ENCODE data around the gene FOXL2NB. TPM values are rescaled to one million over a fixed set of nuclear protein-coding genes. Genes with fewer than 3 reads are reported as not detected.

Gene FOXL2NB
- total RNA-seq, 1 donor from 2014 or later = not detected

DNA sequence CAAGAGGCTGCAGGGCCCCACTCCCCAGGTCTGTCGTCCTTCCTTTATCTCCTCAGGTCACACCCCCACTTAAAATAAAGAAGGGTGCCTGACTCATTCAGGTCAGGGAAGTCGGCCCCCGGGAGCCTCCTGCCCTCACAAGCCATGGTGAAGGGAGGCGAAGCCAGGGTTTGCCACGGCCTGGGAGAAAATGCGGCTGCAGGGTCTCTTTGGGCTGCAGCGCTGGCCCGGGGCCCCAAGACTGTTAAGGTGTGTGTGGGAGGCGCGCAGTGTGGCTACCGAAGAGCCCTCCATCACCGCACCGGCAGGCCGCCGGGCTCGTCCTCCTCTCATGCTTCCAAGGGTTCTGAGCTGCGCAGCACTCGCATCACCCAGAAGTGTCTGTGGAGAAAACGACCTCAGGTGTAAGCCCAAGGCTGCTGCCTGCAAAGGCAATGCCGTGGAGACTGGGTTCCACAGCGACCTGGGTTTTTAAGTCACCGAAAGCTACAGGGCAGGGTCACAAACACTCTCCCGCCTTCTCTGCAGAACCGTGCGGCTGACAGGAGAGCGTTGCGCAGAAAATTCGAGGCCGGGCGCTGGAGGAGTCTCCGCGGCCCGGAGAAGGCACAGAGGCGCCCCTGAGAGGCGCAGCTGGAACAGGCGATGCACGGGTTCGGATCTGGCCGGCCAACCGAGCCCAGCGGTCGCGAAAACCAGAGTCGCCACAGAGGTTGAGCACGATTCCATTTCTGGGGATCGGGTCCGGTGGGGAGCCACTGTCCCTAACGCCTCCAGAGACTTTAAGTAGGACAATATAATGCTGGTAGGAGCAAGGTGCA lies 8.8 kb upstream of the FOXL2NB start:
- no peaks in the 10 kb centered on the region for H3K36me3 ChIP-seq
- H3K27ac ChIP-seq = no peak overlapping the region
- no peak overlapping the region for H3K4me3 ChIP-seq
- peaks cover 41% of the 10 kb centered on the region for H3K4me1 ChIP-seq
- H3K27me3 ChIP-seq = peaks cover 79% of the 10 kb centered on the region
- H3K9me3 ChIP-seq = no peaks in the 10 kb centered on the region
- intact Hi-C loops (cut with DNase I) = no loop called here
- TF ChIP-seq, protein P1, sequence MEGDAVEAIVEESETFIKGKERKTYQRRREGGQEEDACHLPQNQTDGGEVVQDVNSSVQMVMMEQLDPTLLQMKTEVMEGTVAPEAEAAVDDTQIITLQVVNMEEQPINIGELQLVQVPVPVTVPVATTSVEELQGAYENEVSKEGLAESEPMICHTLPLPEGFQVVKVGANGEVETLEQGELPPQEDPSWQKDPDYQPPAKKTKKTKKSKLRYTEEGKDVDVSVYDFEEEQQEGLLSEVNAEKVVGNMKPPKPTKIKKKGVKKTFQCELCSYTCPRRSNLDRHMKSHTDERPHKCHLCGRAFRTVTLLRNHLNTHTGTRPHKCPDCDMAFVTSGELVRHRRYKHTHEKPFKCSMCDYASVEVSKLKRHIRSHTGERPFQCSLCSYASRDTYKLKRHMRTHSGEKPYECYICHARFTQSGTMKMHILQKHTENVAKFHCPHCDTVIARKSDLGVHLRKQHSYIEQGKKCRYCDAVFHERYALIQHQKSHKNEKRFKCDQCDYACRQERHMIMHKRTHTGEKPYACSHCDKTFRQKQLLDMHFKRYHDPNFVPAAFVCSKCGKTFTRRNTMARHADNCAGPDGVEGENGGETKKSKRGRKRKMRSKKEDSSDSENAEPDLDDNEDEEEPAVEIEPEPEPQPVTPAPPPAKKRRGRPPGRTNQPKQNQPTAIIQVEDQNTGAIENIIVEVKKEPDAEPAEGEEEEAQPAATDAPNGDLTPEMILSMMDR (IDR thresholded peaks at IDR 0.05) = no peak
- ATAC-seq = no peak
- DNase-seq = no peak

DNA sequence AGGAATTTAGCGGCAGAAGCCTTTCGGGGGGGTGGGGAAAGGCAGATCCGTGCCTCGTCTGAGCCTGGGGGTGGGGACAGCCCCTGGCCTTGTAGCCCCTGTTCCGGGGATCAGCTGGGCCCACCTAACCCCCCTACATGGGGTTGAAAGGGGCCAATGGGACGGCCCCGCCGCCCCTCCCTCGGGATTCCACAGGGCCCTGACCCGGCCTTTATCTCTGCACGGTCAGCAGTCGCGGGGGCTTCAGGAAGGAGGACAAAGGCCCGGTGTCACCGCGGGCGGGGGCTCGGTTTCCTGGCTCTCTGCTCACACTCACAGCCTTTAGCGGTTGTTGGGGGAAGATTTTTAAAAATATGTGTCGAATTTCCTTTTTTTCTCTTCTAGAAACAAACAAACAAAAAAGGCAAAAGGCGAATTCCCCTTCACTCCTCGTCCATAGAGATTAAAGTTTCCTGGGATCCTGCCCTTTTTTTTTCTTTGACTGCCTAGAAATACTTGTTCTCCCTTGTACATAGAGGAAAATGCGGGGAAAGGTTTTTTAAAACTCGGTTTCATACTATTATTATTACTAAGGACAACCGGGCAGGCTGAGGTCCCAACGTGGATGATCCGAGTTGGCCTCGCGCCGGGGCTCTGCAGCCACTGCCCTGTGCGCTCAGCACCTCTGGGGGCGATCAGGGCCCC lies 8.0 kb upstream of the FOXL2NB start:
- no peaks in the 10 kb centered on the region for H3K9me3 ChIP-seq
- peaks cover 86% of the 10 kb centered on the region for H3K27me3 ChIP-seq
- intact Hi-C loops (cut with DNase I) = no loop called here
- no peak overlapping the region for H3K27ac ChIP-seq
- H3K4me1 ChIP-seq = peaks cover 41% of the 10 kb centered on the region
- H3K36me3 ChIP-seq = no peaks in the 10 kb centered on the region
- no peak overlapping the region for H3K4me3 ChIP-seq
- TF ChIP-seq, protein P1 (IDR thresholded peaks at IDR 0.05) = no peak
- DNase-seq (no peak), ATAC-seq (no peak)

- peaks cover 93% of the 10 kb centered on the region for H3K27me3 ChIP-seq
- intact Hi-C loops (cut with DNase I) = no loop called here
- no peak for DNase-seq
- H3K36me3 ChIP-seq = no peaks in the 10 kb centered on the region
- no peaks in the 10 kb centered on the region for H3K9me3 ChIP-seq
- H3K27ac ChIP-seq = no peak overlapping the region
- no peak overlapping the region for H3K4me3 ChIP-seq
- no peak for ATAC-seq
- TF ChIP-seq, protein P1 (IDR thresholded peaks at IDR 0.05) = no peak
- peaks cover 42% of the 10 kb centered on the region for H3K4me1 ChIP-seq
Measured at GRCh38 chr3:138939561-138940241, 7.3 kb upstream of the FOXL2NB start.

GRCh38 chr3:138940446-138940845 lies 6.6 kb upstream of the FOXL2NB start:
- H3K9me3 ChIP-seq = no peaks in the 10 kb centered on the region
- ATAC-seq (no peak), DNase-seq (no peak)
- no peaks in the 10 kb centered on the region for H3K36me3 ChIP-seq
- intact Hi-C loops (cut with DNase I) = no loop called here
- no peak overlapping the region for H3K27ac ChIP-seq
- TF ChIP-seq, protein P1 (IDR thresholded peaks at IDR 0.05) = no peak
- no peak overlapping the region for H3K4me3 ChIP-seq
- peaks cover 50% of the 10 kb centered on the region for H3K4me1 ChIP-seq
- peaks cover 100% of the 10 kb centered on the region for H3K27me3 ChIP-seq

DNA sequence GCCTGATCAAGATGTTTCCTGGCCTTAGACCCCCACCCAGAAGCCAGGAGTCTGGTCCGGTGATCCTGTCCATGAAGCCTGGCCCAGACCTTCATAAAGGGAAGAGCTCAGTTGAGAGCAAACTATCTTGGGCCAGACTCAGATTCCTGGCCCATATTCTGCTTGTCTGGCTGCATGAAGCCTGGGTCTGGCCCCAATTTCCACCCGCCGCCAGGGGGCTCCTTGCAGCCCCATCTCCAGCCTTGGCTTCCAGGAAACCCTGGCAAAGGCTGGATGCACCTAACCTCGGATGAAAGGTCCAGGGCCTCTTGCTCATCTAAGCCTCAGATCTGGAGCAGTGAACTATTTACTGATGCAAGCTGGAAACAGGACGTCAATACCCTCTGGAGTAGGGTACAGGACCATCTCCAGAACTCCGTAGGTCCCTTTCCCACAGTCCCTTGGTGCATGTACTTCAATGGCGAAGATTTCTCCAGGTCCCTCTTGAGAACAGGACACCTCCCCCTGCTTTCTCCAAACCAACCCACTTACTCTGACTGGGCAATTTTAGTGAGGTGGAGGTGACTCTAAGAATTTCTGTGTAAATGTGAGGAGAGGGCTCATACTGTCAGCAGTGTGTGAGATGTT lies 5.6 kb upstream of the FOXL2NB start:
- Histone ChIP-seq H3K27me3 (peaks cover 99% of the 10 kb centered on the region), H3K27ac (no peak overlapping the region), H3K4me1 (peaks cover 49% of the 10 kb centered on the region), H3K36me3 (no peaks in the 10 kb centered on the region), H3K4me3 (no peak overlapping the region), H3K9me3 (no peaks in the 10 kb centered on the region)
- TF ChIP-seq, protein P1 (IDR thresholded peaks at IDR 0.05) = peak; percentile 40
- DNase-seq = no peak
- ATAC-seq = peak; percentile 31
- intact Hi-C loops (cut with DNase I) = no loop called here
